Smooth muscle cell (in vitro differentiated cells): Measurements from ENCODE around the gene CALR3. TPM values are rescaled to one million over a fixed set of nuclear protein-coding genes. Genes with fewer than 3 reads are reported as not detected.
A peak's percentile ranks its signal among the peaks of the same experiment; 100 is the strongest.

Experiments used
- DNase-seq: peaks from one replicate; lab custom pipeline; 2025; ENCODE audit not compliant: unreplicated experiment; lab: John Stamatoyannopoulos, UW
- H2AFZ ChIP-seq: fragments of 200-600 bp; sonication (generic); 2 replicates; pipeline ENCODE4 v1.6.0; 2016; ENCODE audit warnings: antibody characterized with exemption, low read depth, mild to moderate bottlenecking
- H3F3A ChIP-seq: fragments of 200-600 bp; sonication (generic); 2 replicates; pipeline ENCODE4 v1.6.0; 2017; ENCODE audit warnings: antibody characterized with exemption, low read depth
- H3K27ac ChIP-seq: fragments of 200-600 bp; sonication (generic); 2 replicates; pipeline ENCODE4 v1.5.1; 2016; ENCODE audit warnings: low read depth, mild to moderate bottlenecking
- H3K27me3 ChIP-seq: fragments of 200-600 bp; sonication (generic); 2 replicates; pipeline ENCODE4 v1.6.1; 2016; ENCODE audit warnings: low read depth, mild to moderate bottlenecking
- H3K36me3 ChIP-seq: fragments of 200-600 bp; sonication (generic); 2 replicates; pipeline ENCODE4 v1.5.1; 2016; ENCODE audit warnings: low read depth
- H3K4me1 ChIP-seq: fragments of 200-600 bp; sonication (generic); 2 replicates; pipeline ENCODE4 v1.5.1; 2016; ENCODE audit warnings: low read depth
- H3K4me2 ChIP-seq: fragments of 200-600 bp; sonication (generic); 2 replicates; pipeline ENCODE4 v1.6.0; 2016; ENCODE audit warnings: mild to moderate bottlenecking
- H3K4me3 ChIP-seq: fragments of 200-600 bp; sonication (generic); 2 replicates; pipeline ENCODE4 v1.5.1; 2016; ENCODE audit warnings: mild to moderate bottlenecking
- H3K79me2 ChIP-seq: fragments of 200-600 bp; sonication (generic); 2 replicates; pipeline ENCODE4 v1.6.0; 2016; ENCODE audit warnings: low read depth, mild to moderate bottlenecking
- H3K9ac ChIP-seq: fragments of 200-600 bp; sonication (generic); 2 replicates; pipeline ENCODE4 v1.6.0; 2016; ENCODE audit warnings: low read depth
- H3K9me3 ChIP-seq: fragments of 200-600 bp; sonication (generic); replicated peaks from 2 replicates; pipeline ENCODE4 v1.5.1; 2016; ENCODE audit warnings: low read depth
- H4K20me1 ChIP-seq: fragments of 200-600 bp; sonication (generic); 2 replicates; pipeline ENCODE4 v1.6.0; 2016; ENCODE audit warnings: low read depth
- WGBS: methylation state at CpG from one replicate; pipeline ENCODE4 v1.1.7; 2016; ENCODE audit warnings: low lambda C conversion rate; 5-methylcytosine and 5-hydroxymethylcytosine counted together
- polyA plus RNA-seq: library from polyadenylated mRNA; unstranded; fragments of >200 nt; fragmentation: Nextera tagmentation; extraction: Ambion mirVana; gene quantifications from 2 replicates; pipeline ENCODE4 v1.2.1, GENCODE V29; 2016
- total RNA-seq: library from RNA; depleted of rRNA; stranded (reverse); fragments of >200 nt; gene quantifications from 2 replicates; pipeline ENCODE4 v1.2.3, GENCODE V29; 2014
- TF ChIP-seq, protein P1 (sequence below): fragments of 200-600 bp; sonication (generic); IDR thresholded peaks from 2 replicates; pipeline ENCODE4 v1.5.1; 2017; ENCODE audit warnings: borderline replicate concordance, mild to moderate bottlenecking, antibody characterized with exemption; ENCODE audit not compliant: insufficient read depth, poor library complexity, severe bottlenecking

CALR3 gene
- total and polyA plus RNA-seq, 2 experiments from 2014 or later = not detected

GRCh38 chr19:16444269-16444600 is 51.7 kb downstream of the CALR3 start:
- Histone ChIP-seq H2AFZ (no peak overlapping the region), H3K79me2 (peaks cover 60% of the 10 kb centered on the region), H4K20me1 (peaks cover 84% of the 10 kb centered on the region), H3K27ac (no peak overlapping the region), H3K9ac (no peak overlapping the region), H3K27me3 (no peaks in the 10 kb centered on the region), H3K4me3 (no peak overlapping the region), H3K4me1 (peaks cover 17% of the 10 kb centered on the region), H3K36me3 (no peaks in the 10 kb centered on the region), H3K9me3 (no peaks in the 10 kb centered on the region), H3F3A (peaks cover 17% of the 10 kb centered on the region), H3K4me2 (no peak overlapping the region)
- 92% methylated on average over 2 of the region's 2 CpGs for WGBS
- TF ChIP-seq, protein P1, sequence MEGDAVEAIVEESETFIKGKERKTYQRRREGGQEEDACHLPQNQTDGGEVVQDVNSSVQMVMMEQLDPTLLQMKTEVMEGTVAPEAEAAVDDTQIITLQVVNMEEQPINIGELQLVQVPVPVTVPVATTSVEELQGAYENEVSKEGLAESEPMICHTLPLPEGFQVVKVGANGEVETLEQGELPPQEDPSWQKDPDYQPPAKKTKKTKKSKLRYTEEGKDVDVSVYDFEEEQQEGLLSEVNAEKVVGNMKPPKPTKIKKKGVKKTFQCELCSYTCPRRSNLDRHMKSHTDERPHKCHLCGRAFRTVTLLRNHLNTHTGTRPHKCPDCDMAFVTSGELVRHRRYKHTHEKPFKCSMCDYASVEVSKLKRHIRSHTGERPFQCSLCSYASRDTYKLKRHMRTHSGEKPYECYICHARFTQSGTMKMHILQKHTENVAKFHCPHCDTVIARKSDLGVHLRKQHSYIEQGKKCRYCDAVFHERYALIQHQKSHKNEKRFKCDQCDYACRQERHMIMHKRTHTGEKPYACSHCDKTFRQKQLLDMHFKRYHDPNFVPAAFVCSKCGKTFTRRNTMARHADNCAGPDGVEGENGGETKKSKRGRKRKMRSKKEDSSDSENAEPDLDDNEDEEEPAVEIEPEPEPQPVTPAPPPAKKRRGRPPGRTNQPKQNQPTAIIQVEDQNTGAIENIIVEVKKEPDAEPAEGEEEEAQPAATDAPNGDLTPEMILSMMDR = no peak
- no peak for DNase-seq

- Histone ChIP-seq H3K4me2 (no peak overlapping the region), H2AFZ (no peak overlapping the region), H3K27ac (no peak overlapping the region), H3K27me3 (no peaks in the 10 kb centered on the region), H3K79me2 (peaks cover 44% of the 10 kb centered on the region), H4K20me1 (peaks cover 71% of the 10 kb centered on the region), H3K4me1 (peaks cover 17% of the 10 kb centered on the region), H3K9me3 (no peaks in the 10 kb centered on the region), H3K36me3 (no peaks in the 10 kb centered on the region), H3K4me3 (no peak overlapping the region), H3K9ac (no peak overlapping the region), H3F3A (peaks cover 12% of the 10 kb centered on the region)
- 87% methylated on average over 19 of the region's 19 CpGs for WGBS
- no peak for DNase-seq
- TF ChIP-seq, protein P1 = no peak
These were observed 53.3 kb downstream of the CALR3 start for GRCh38 chr19:16442386-16443276.

DNA sequence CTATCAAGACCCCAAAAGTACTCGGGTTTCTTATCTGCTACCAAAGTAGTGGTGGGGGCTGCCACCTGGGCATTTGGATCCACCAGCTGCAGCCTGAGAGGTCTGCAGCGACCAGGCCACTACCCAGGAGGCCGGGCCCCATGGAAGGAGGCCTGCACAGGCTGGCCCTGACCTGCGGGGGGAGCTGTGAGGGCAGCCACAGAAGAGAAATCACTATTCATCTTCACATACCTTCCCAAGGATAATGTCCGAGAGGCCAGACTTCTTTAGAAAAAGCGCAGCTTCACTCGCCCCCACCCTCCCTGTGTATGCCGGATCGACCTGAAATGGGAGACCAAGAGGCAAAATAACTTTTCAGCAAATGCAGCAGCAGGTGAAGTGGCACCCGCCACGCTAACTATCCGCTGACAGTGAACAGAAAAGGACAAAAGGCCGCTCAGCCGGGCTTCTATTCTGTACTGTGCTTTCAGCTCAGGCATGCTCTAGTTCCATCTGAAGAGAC is 54.3 kb downstream of the CALR3 start:
- TF ChIP-seq, protein P1 = peak; percentile 29
- no peaks in the 10 kb centered on the region for H3K36me3 ChIP-seq
- H3K4me1 ChIP-seq = peaks cover 17% of the 10 kb centered on the region
- WGBS = 87% methylated on average over 14 of the region's 14 CpGs
- H3K79me2 ChIP-seq = peaks cover 41% of the 10 kb centered on the region
- peaks cover 63% of the 10 kb centered on the region for H4K20me1 ChIP-seq
- no peak overlapping the region for H3K9ac ChIP-seq
- H2AFZ ChIP-seq = no peak overlapping the region
- H3F3A ChIP-seq = peaks cover 5% of the 10 kb centered on the region
- no peak for DNase-seq
- H3K27me3 ChIP-seq = no peaks in the 10 kb centered on the region
- H3K27ac ChIP-seq = no peak overlapping the region
- H3K9me3 ChIP-seq = no peaks in the 10 kb centered on the region
- H3K4me2 ChIP-seq = no peak overlapping the region
- H3K4me3 ChIP-seq = no peak overlapping the region
